Astrocyte of the cerebellum (primary cell): Measurements from ENCODE around the gene KRTAP25-1.

Source experiments
- DNase-seq: peaks from one replicate; pipeline ENCODE4 v3.0.0-alpha.2; 2011; ENCODE audit warnings: low read depth
- H3K4me3 ChIP-seq: 2 replicates; pipeline ENCODE4 v1.5.1; 2011; ENCODE audit warnings: mild to moderate bottlenecking, low read depth, low read length, moderate library complexity
- in situ Hi-C: cut with HindIII; loops from 2 replicates; pipeline ENCODE4 v1.10.0; 2017; ENCODE audit warnings: low sequenced_read_pairs
- TF ChIP-seq, protein P1 (sequence below): IDR thresholded peaks from 2 replicates; pipeline ENCODE4 v1.5.1; 2012; ENCODE audit warnings: low read length, low read depth, moderate library complexity, mild to moderate bottlenecking; ENCODE audit errors: missing control alignments

Gene KRTAP25-1

DNA sequence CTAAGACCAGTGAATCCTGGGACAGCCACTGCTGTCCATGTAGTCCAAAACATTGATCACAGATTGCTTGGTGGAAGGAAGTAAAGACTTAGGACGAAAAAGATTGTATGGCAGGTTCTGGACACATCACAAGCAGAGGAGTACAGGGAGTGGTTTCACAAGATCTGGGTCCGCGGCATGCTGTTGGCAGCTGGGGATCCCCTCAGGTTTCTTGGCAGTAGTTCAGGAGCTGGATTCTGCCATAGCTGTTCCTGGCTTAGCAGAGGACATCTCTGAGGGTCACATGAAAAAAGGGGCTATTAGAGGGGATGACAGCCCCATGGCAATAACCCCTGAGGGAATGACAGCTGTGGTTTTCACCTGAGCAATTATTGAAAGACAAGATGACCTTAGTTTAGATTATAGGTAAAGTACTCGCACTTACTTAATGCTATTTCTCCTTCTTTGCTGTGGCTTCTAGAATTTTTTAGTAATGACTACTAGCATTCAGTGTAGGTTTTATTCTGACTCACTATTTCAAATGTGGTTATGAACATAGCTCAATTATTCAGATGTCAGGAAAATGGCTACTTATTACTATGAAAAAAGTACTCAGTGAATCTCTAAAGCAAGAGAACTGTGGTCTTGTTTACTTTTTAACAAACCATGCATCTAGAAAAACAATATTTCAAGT lies 40.0 kb upstream of the KRTAP25-1 start:
- TF ChIP-seq, protein P1, sequence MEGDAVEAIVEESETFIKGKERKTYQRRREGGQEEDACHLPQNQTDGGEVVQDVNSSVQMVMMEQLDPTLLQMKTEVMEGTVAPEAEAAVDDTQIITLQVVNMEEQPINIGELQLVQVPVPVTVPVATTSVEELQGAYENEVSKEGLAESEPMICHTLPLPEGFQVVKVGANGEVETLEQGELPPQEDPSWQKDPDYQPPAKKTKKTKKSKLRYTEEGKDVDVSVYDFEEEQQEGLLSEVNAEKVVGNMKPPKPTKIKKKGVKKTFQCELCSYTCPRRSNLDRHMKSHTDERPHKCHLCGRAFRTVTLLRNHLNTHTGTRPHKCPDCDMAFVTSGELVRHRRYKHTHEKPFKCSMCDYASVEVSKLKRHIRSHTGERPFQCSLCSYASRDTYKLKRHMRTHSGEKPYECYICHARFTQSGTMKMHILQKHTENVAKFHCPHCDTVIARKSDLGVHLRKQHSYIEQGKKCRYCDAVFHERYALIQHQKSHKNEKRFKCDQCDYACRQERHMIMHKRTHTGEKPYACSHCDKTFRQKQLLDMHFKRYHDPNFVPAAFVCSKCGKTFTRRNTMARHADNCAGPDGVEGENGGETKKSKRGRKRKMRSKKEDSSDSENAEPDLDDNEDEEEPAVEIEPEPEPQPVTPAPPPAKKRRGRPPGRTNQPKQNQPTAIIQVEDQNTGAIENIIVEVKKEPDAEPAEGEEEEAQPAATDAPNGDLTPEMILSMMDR = no peak
- H3K4me3 ChIP-seq = no peak overlapping the region
- DNase-seq = peak; percentile 41
- in situ Hi-C loops = no loop called here

DNA sequence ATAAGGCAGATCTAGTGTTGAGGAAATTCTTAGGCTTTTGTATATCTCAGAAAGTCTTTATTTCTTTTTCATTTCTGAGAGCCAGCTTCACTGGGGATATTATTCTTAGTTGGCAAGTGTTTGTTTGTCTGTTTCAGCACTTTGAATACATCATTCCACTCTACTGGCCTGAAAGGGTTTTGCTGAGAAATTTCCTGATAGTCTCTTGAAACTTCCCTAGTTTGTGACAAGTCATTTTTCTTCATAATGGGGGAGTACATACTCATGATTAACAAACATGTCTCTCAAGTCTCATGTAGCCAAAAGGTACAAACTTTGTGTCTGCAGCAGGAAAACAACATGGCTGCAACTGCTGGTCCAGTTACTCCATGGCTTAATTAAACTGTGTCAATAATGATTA lies 37.1 kb upstream of the KRTAP25-1 start:
- TF ChIP-seq, protein P1 = no peak
- in situ Hi-C loops = no loop called here

DNA sequence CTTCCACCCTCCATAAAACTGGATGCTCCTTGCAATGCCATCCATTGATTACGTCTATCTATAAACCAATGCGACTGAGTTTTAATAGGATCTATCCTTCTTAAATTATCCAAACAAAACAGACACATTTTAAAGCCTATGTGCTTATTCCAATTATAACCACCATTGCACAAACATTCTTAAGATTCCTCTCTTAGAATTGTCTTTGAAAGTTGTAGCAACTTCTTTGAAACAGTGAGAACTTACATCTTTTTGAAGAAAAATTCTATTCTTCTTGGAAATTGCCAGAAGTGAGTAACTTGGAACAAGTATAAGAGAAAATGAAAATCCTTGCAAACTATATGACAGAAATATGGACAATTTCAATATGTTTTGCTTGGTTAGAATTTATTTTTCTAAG lies 30.9 kb upstream of the KRTAP25-1 start, which contains the start of gene KRTAP26-1:
Gene KRTAP26-1, minus strand, starts transcription at position 101 of the 400 bp plus-strand sequence. CDS start 280 bp downstream, outside the sequence.
- DNase-seq = no peak
- in situ Hi-C loops = no loop called here

More for the DNA sequence above, 37.1 kb upstream of the KRTAP25-1 start:
- DNase-seq = no peak
- H3K4me3 ChIP-seq = no peak overlapping the region

DNA sequence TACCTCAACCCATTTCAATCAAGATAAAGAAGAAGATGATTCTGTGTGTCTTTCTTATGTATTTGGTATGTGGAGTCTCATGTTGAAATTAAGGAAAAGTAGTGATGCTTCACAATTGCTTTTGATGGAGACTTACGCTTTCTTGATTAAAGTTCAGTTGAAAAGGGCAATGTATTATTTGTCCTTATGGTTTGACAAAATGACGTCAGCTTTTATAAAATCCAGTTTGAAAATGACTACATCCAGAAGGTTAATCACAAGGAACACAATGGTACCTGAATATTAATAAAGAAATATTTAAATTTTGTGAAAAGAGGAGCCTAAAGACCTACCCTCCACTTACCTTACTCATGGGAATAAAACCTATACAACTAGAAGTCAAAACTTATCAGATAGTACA lies 26.4 kb upstream of the KRTAP25-1 start:
- in situ Hi-C loops = no loop called here
- no peak overlapping the region for H3K4me3 ChIP-seq
- TF ChIP-seq, protein P1 = no peak
- no peak for DNase-seq

More for the DNA sequence above, 30.9 kb upstream of the KRTAP25-1 start, which contains the start of gene KRTAP26-1:
- H3K4me3 ChIP-seq = no peak within 1 kb of the TSS
- TF ChIP-seq, protein P1 = no peak

DNA sequence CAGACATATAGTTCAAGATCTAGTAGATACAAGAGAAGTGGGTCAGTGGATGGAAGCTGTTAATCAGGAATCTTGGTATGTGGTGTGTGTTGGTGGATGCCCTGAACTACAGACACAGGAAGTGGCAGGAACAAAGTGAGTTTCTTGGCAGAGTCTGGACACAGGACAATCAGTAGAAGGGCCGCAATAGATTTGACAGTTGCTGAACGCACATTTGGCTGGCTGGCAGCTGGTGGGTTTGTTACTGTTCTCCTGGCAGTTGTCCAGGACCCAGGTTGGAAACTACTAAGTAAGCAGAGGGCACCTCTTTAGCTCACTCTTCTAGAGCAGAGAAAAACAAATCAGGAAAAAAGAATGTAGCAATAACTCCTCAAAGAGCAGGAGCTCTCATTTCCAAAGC lies 17.6 kb upstream of the KRTAP25-1 start:
- H3K4me3 ChIP-seq = no peak overlapping the region
- DNase-seq = no peak
- in situ Hi-C loops = no loop called here
- TF ChIP-seq, protein P1 = no peak

DNA sequence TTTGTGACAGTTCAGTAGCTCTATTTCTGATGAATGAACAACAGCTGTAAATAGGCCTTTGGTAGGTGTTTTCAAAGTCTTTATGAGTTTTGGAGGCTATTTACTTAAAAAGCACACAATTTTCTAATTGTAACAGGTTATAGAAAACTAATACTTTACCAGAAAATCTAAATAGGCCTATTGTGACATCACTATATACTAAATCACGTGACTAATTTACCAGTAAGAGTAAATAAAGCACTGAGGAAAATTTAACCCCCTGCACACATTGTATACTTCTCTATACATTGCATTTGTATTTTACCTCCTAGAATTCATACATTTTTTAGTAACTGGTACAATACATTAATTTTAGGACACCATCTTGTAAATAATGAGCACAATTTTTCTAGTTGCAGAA lies 15.8 kb upstream of the KRTAP25-1 start:
- no peak for DNase-seq
- in situ Hi-C loops = no loop called here
- H3K4me3 ChIP-seq = no peak overlapping the region
- TF ChIP-seq, protein P1 = no peak
